OCI-LY1 (cell line): ENCODE measurements around the gene FAM237A.

Experiments used
- EZH2 ChIP-seq: fragments of 200-600 bp; sonication (generic), shearing (Covaris generic); IDR thresholded peaks from 2 replicates; pipeline ENCODE4 v1.8.0; 2017; ENCODE audit warnings: borderline replicate concordance, mixed run types, mild to moderate bottlenecking, antibody characterized with exemption, low read length, moderate library complexity, mixed read lengths
- TF ChIP-seq, protein P1 (sequence below): fragments of 200-600 bp; sonication (generic), shearing (Covaris generic); IDR thresholded peaks from 2 replicates; pipeline ENCODE4 v1.5.1; 2017; ENCODE audit warnings: mild to moderate bottlenecking, antibody characterized with exemption, low read length, moderate library complexity, mixed read lengths

DNA sequence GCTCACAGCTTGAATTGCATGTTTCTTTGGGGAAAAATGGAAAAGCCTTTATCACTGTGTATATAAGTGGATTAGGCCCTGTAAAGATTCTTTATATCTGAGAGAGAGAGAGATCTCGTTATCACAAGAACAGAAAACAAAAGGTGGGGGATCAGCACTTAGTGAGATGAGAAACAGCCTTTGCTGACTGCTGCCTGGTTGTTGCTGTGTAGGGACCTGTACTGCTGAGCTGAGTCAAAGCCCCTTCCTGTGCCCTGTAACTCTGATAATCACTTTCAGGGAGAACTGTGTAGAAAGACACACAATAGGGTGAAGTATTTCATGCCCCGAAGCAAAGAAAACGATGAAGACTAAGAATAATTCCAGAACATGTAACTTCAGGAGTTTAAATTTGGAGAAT lies 30.6 kb upstream of the FAM237A start:
- TF ChIP-seq, protein P1, sequence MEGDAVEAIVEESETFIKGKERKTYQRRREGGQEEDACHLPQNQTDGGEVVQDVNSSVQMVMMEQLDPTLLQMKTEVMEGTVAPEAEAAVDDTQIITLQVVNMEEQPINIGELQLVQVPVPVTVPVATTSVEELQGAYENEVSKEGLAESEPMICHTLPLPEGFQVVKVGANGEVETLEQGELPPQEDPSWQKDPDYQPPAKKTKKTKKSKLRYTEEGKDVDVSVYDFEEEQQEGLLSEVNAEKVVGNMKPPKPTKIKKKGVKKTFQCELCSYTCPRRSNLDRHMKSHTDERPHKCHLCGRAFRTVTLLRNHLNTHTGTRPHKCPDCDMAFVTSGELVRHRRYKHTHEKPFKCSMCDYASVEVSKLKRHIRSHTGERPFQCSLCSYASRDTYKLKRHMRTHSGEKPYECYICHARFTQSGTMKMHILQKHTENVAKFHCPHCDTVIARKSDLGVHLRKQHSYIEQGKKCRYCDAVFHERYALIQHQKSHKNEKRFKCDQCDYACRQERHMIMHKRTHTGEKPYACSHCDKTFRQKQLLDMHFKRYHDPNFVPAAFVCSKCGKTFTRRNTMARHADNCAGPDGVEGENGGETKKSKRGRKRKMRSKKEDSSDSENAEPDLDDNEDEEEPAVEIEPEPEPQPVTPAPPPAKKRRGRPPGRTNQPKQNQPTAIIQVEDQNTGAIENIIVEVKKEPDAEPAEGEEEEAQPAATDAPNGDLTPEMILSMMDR: no peak
- TF ChIP-seq EZH2: no peak
